Activated CD4-positive, CD25-positive, alpha-beta regulatory T cell (primary cell): ENCODE measurements around the gene SERPINB5.
"Not testable (repeated sequence)": the region's sequence is repeated elsewhere in the genome, so short reads cannot be mapped to it uniquely, and the experiment has no call there.

Experiments used
- DNase-seq, 4 experiments: peaks; one replicate each; lab custom pipeline; 2025; lab: John Stamatoyannopoulos, UW

Gene SERPINB5, protein sequence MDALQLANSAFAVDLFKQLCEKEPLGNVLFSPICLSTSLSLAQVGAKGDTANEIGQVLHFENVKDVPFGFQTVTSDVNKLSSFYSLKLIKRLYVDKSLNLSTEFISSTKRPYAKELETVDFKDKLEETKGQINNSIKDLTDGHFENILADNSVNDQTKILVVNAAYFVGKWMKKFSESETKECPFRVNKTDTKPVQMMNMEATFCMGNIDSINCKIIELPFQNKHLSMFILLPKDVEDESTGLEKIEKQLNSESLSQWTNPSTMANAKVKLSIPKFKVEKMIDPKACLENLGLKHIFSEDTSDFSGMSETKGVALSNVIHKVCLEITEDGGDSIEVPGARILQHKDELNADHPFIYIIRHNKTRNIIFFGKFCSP

DNA sequence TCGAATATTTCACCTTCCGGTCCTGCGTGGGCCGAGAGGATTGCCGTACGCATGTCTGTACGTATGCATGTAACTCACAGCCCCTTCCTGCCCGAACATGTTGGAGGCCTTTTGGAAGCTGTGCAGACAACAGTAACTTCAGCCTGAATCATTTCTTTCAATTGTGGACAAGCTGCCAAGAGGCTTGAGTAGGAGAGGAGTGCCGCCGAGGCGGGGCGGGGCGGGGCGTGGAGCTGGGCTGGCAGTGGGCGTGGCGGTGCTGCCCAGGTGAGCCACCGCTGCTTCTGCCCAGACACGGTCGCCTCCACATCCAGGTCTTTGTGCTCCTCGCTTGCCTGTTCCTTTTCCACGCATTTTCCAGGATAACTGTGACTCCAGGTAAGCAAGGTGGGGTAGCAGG lies at the start of gene SERPINB5:
Gene SERPINB5, plus strand, starts transcription at position 291 of the 400 bp plus-strand sequence. CDS start 7,471 bp downstream, outside the sequence.
- DNase-seq: no peak

DNA sequence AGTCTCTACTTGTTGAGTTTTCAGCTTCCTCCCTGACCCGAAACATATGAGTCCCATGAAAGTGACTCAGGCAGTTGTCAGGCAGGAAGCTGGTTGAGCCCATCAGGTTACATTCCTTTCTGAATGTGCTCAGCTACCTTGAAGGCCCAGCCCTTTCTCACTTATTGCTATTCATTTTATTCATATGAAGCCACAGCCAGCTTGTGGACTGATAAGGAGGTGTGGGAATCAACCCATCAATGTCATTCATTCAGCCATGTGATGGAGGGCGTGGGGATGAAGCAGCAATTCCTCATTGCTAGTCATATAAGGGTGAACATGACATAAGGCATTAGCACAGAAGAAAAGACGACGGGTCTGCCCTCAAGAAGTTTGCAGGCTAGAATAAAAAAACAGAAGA lies 49.2 kb upstream of the SERPINB5 start:
- DNase-seq: no peak

DNA sequence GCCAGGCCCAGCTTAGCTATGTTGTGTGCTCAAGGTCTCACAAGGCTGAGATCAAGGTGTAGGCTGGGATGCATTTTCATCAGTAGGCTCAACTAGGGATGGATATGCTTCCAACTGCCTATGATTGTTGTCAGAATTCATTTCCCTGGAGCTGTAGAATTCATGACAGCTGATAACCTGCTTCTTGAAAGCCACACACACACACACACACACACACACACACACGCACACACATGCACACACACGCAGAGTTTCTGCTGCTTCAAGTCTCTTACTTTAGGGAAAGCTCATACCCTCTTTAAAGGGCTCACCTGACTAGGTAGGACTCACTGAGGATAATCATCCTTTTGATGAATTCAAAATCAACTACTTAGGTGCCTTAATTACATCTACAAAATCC lies 46.2 kb upstream of the SERPINB5 start:
- no peak for DNase-seq

DNA sequence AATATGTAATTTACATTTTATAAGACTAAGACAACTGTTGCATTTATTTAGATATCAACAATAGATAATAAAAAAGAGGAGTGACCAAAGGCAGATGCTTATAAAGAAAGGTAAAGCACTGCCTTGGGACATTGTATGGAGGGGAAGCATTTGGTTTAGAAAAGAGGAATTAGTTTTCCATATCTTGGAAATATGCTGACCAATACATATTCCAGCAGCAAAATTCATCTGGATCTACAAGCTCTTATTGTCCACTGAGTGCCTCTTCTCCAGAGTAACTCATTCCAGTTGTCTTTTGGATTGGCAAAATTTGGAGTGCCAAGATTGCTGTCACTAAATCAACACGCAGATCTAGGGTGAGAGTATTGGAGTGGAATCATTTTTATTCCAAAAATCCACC lies 45.6 kb upstream of the SERPINB5 start:
- DNase-seq: no peak

DNA sequence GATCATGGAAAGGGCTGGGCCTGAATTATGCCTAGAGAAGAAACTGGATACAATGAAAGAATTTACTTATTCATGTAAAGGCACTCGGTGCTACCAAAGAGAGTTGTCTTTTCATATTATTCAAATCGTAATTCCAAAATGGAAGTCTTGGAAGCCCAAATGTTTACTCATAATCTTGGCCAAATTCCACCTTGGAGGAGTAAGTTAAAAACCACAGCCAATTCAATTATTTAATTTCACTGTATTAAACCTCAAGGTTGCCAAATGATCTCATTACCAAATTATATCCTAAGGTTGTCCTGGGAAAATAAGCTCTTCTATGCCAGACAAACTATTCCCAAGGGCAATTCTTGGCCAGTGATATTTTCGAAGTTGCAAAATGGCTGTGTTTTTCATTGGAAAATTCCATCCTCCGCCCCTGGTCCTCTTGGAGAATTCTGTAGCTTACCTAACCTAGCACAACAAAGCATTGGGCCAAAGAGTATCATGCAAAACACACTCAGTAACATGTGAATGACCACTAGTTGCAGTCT lies 43.4 kb upstream of the SERPINB5 start:
- DNase-seq: no peak

DNA sequence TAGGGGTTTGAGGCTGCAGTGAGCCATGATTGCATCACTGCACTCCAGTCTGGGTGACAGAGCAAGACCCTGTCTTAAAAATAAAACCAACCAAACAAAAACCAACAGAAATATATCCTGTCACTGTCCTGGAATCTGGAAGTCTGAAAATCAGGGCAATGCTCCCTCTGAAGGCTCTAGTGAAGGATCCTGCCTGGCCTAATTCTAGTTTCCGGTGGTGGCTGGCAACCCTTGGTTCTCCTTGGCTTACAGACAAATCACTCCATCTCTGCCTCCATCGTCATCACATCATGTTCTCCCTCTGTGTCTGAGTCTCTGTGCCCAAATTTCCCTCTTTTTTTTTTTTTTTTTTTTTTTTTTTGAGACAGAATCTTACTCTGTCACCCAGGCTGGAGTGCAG lies 38.6 kb upstream of the SERPINB5 start:
- DNase-seq: no peak

DNA sequence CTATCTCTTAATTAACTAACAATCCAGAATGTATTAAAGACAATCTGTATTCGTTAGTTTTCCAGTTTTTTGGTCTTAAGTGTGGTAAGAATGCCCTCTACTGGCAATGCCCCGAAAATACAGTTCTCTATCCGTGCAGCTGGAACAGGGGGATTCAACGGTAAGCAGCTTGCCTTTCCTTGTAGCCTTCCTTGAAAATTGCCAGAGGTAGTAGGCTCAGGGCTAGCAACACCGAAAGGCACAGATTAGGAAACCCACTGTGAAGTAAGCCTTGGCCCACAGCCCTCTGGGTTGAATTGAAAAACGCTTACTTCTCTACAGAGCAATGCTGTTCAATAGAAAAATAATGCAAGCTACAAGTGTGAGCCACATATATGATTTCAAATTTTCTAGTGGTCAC lies 37.4 kb upstream of the SERPINB5 start:
- peak in 1 of 4 experiments; percentile 24 for DNase-seq

DNA sequence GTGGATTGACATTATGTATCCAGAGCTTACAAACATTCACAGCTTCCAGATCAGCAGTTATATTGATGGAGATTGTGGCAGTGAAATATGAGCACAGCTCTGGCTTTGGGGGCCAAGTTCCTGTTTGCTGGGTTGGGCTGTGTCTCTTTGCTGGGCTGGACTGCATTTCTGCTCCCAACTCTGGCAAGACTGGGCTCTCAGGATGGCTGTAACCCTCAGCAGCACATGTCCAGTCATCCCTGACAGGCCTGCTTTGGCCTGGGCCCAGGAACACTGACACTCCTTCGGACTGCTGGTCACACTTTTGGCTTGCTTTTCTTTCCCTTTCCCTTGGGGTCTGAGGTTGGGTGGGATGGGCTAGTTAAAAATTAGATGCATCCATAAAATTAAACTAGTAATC lies 36.5 kb upstream of the SERPINB5 start:
- DNase-seq: no peak

DNA sequence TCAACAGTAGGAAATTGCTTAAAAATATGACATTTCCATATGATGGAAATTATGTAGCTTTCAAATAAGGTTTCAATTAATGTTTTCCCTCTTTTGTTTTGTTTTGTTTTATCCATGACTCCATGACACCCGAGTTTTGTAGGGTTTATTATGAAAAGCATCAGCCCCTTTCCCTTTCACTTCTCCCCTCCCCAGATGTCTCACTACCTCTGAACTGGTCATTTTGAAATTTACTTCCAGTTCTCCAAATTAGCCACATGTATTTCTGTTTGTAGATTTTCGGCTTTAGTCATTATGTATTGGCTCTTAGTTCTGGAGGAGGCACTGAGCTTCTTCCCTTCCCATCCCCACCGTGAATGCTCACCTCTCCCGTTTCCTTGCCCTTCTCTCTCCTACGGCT lies 35.9 kb upstream of the SERPINB5 start:
- no peak for DNase-seq

DNA sequence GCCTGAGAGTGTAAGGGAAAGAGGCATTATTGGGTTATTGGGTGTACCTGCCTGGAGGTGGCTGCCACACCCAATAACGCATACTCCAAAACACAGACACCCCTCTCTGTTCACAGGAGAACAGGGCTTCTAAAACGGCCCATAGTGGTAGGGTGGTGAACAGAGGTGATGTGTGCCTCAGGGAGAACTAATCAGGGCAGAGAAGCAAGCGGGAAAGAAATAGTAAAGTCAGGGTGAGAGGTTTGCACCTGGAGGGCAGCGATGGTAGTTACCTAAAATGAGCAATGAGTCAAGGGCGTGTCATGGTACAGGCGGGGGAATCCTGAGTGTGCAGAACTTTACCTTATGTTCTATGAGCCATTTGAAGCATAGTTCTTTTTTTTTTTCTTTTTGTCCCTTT lies 32.9 kb upstream of the SERPINB5 start:
- no peak for DNase-seq

DNA sequence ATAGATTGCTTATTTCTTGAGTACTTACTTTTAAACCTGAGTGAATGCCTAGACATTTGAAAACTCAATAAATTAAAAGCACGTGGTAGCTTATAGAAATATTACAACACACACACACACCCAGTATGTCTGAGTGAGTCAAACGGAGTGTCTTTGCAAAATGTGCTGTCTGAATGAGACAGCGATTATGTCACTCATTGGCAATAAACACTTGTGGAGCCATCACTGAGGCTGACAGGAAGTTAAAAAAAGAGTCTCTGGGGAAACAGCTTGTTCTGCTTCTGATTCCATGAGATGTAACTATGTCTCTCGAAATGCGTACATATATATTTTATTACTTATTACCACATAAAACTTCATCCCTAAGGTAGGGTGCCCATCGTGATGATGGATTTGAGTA lies 32.2 kb upstream of the SERPINB5 start:
- DNase-seq: no peak

DNA sequence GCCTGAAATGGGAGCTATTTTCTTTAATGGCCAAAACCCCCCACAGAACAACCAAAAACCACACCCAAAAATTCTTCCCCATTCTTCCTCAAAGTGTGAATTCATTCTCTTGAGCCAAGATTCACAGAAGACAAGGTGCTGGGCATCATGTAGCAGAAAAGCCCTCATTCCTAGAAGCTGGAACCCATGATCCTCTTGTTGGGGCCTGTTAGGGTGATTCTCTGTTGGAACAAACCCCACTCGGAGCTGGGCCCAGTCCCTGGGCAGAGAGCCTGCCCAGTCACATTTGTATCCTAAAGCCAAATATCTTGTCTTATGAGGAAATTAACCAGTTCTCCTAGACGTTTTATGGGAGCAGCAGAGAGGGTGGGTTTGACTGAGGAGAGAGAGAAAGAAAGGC lies 31.7 kb upstream of the SERPINB5 start:
- no peak for DNase-seq

DNA sequence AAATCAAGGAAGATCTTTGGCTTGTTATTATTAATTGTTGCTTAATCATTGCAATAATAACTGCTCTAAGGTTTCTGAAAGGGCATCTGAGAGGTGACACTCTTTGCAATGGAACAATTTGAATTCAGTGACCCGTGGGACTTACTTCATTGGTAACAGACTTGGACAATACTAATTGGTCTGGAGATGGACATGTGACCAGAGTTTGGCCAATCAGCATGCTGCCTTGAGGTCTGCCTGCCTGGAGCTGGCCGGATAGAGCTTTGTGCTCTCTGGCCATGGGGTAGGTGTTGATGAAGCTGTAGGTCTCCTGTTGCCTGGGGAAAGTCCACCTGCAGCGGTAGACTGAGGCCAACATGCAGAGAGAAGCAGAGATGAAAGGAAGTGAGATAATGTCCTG lies 30.5 kb upstream of the SERPINB5 start:
- no peak for DNase-seq

DNA sequence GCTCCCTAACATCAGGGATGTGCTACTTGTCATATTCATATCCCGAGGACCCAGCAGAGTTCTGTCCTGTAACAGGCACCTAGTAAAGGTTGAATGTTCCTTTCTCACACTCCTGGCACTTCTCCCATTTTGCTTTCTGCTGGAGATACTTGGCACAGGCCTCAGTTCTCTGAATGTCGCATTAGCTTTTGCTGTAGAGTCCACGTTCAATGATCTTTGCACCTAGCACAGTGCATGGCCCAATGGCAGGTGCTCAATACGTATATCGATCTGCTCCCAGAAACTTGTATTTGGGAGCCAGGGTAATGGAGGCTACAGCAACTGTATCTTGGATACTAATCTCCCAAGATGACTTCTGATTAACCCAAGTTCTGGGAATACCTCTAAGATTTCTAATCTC lies 29.7 kb upstream of the SERPINB5 start:
- DNase-seq: no peak

DNA sequence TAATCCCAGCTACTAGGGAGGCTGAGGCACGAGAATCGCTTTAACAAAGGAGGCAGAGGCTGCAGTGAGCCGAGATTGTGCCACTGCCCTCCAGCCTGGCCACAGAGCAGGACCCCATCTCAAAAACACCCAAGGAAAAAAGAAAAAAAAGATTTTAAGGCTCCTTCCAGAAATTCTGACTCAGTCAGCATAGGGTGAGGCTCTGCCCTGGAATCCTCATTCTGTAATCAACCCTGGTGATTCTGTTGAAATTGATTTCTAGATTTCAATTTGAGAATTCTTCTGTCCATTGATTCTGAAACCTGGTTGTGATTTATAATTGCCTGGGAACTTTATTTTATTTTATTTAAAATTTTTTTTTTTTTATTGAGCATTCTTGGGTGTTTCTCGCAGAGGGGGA lies 27.3 kb upstream of the SERPINB5 start:
- no peak for DNase-seq

DNA sequence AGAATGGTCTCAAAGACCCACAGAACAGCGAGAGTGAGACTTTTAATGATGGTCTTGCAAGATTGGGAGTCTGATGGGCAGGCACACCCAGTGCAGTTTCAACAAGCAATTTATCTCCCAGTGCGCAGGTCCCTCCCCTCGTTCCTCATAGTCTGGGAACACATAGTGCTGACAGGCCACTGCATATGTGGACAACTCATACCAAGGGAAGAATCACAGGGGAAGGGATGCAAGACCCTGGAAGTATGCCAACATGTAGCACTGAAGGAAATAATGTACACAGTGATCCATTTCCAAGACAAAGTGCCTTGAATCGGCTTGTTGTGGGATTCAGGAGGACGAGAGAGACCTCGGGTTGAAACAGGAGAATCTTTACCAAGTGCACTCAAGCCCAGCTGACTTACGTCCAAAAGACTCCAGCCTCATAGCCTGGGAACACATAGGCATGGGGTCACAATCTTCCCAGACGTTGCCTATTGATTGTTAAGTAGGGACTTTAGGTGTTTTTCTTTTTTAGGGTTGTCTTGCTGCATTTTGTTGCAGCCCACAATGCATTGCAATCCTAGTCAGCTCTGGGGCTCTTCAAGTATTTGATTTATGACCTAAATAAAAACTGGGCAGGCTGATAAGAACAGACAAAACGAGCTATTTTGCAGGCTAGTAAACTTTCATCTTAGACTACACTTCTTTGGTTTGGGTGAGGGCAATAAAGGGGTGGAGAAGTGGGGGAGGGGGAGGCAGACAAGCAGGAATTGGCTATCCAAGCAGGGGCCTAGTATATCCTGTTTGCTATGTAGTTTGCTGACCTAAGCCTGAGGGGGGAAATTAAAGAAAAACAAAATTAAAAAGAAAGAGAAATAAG lies 24.7 kb upstream of the SERPINB5 start:
- no peak for DNase-seq

DNA sequence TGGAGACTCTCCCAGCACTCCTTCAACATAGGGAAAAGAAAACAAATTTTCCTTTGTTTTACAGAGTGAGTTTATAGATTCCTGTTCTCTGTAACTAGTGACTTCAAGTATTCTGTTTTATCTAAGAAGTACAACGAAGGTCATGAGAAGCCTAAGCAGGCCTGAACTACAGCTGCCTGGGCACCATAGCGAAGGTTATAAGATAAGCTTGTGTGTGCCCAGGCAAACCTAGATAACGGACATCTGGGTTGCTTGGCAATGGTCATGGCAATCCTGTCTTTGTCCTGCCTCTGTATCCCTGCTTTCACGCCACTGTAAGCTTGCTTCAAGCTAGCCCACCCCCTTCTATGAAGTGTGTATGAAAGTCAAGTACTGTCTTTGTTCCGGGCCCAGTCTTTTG lies 24.0 kb upstream of the SERPINB5 start:
- not testable (repeated sequence) for DNase-seq

DNA sequence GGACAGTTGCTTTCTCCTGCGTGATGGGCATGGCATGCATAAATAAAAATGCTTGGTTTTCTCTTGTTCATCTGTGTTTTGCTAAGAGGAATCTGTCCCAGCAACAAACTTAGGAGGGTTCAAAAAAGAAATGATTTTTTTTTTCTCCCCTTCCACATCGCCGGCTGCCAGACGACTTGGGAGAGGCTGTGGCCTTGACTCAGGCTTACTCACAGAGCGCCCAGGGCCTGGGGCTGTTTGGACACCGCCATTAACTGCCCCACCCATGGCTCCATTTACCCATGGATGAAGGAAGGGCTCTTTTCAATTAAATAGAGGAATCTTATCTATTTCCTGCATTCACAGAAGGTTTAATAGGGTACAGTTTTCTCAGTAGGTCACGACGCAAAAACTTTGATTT lies 22.3 kb upstream of the SERPINB5 start:
- DNase-seq: no peak

DNA sequence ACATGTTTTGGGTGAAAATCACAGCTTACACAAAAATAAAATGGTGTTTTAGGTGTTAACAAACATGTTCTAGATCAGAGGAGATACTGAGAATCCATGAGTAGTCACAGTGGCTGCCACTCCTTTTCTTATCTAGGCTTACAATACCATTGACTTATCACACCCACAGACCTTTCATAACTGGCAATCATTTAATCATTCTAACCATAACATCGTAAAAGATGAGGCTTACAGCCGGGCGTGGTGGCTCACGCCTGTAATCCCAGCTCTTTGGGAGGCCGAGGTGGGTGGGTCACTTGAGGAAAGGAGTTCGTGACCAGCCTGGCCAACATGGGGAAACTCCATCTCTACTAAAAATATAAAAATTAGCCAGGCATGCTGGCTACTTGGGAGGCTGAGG lies 18.8 kb upstream of the SERPINB5 start:
- no peak for DNase-seq

DNA sequence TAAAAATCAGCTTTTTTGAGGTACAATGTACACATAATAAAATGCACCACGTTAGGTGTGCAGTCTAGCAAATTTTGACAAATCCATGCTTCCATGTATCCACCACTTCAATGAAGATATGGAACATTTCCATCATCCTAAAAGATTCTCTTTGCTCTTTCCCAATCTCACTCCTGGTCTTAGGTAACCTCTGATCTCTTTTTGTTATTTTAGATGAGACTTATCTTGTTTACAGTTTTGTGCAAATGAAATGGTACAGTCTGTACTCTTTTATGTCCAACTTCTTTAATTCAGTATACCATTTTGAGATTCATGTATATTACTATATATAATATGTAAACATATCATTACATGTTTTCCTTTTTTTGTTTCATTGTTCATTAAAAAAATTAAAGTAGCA lies 16.3 kb upstream of the SERPINB5 start:
- no peak for DNase-seq

DNA sequence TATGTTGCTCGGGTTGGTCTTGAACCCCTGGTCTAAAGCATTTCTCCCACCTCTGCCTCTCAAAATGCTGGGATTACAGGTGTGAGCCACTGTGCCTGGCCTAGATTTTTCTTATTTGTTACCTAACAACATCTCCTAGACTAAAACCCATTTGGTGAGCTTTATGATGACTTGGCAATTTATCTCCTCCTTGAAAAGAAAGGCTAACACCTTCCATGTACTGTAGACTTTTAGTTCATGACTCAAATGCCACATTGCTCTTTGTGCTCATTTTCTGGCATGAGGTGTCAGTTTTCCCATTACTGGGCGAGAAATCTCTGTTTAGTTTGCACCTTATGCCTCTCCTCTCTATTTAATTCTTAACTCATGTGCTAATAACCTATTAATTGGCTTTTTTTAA lies 12.3 kb upstream of the SERPINB5 start:
- no peak for DNase-seq

DNA sequence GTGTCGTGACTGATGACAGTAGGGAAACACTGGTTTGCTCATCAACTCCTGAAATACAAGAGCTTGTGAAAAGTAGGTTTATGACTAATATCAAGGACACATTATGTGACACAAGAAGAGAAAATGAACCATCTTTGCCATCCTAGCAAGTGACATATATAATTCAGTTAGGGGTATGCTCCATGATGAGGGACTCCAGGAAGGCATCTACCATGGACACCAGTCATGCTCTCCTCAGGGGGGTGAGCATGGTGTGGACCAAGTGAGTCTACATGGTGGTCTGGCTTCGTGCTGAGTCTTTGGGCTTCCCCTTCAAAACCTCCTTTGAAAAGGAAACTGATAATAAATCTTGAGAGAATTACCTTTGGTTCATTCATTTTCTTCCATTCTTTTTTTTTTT lies 11.7 kb upstream of the SERPINB5 start:
- no peak for DNase-seq

DNA sequence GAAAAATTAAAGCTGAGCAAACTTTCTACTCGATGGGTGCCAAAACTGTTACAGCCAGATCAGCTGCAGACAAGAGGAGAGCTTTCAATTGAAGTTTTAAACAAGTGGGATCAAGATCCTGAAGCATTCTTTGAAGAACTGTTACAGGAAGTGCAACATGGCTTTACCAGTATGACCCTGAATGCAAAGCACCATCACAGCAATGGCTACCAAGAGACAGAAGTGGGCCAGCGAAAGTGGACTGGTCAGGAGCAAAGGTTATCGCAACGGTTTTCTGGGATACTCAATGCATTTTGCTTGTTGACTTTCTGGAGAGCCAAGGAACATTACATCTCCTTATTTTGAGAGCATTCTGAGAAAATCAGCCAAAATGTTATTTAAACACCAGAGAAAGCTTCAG lies 9.1 kb upstream of the SERPINB5 start:
- DNase-seq: no peak
